ENCODE results near the gene RERE.

DNA sequence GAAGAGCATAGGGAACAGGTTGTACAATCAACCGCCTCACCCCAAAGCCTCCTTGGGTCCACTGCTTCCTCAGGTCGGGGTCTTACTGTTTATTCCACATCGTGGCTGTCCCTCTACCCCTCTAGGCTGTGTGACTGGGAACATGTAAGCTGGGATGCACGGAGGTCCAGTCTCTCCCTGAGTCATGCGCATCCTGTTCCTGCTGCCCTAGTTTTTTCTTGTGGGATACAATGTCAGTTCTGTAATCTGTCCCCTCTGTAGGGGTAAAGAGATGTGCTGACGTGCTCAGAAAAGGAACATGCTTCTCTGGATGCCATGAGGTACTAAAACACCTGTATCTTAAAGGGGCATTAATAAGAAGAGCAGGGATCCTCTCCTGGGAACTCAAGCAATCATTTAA, 433.4 kb downstream of the RERE start:
- TF ChIP-seq CTCF (IDR thresholded peaks at IDR 0.05) (no peak), POLR2AphosphoS5 (IDR thresholded peaks at IDR 0.05; ENCODE audit: low read depth, low read length) (no peak)

All from Panc1 (cell line).